Measurements from ENCODE around the gene PARN.

DNA sequence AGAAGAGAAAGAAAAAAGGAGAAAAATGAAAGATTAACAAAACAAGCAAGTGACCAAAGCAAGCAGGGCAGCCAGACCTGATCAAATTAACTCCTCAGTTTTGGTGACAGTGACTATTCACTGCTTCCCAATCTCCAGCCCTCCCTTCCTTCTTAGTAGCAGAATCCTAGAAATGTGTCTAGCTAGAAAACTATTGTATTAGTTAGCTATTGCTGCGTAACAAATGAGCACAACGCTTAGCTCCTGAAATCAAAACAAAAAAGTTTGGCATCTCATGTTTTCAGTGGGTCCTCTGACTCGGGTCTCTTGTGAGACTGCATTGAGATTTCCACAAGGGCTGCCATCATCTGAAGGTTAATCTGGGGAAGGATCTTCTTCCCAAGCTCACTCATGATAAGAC, 213.9 kb downstream of the PARN start:
- TF ChIP-seq CTCF (IDR thresholded peaks at IDR 0.05; ENCODE audit: low read depth, low read length): no peak
- TF ChIP-seq POLR2A (IDR thresholded peaks at IDR 0.05; ENCODE audit: extremely low read depth, insufficient read length): no peak
